ENCODE measurements around the gene TEAD2. TPM values are rescaled to one million over a fixed set of nuclear protein-coding genes. Genes with fewer than 3 reads are reported as not detected.

TEAD2 gene
- total and polyA plus RNA-seq, 9 of the 15 experiments (the other 6 are each of a cell fraction or from before 2014, with no cell fraction given) = 1.6 to 27.0 (median 13.9) TPM

GRCh38 chr19:49393881-49394280 is 31.7 kb upstream of the TEAD2 start:
- CTCF ChIA-PET (ENCODE audit: low intra/inter-chr PET ratio) = interaction anchor here (0.7 to 4.4 kb wide), 2 partner anchors 50 to 57 kb away, joined by 3 to 59 read pairs; no protein-coding TSS in a partner anchor
- in situ Hi-C loops (cut with MboI) = loop anchor here (5.0 kb wide), 1 partner anchor 43 kb away; no protein-coding TSS in a partner anchor
- DNase-seq (ENCODE audit: extremely low read depth in 1 of 4, low spot score in 3 of 4) (peak in 1 of 4 experiments; percentile 5), ATAC-seq (no peak), FAIRE-seq (no peak)
- Histone ChIP-seq H2AFZ (ENCODE audit: low read depth, low read length) (no peak overlapping the region), H3K27ac (ENCODE audit: extremely low read depth, low read depth, low read length) (no peak overlapping the region), H3K9ac (ENCODE audit: insufficient read depth in 1 of 2, low read depth in 2 of 2, low read length in 2 of 2) (no peak overlapping the region), H3K9me3 (replicated peaks; ENCODE audit: control insufficient read depth, insufficient read depth, low read depth, low read length) (no peaks in the 10 kb centered on the region), H3K79me2 (ENCODE audit: control insufficient read depth, insufficient read depth, low read length) (no peaks in the 10 kb centered on the region), H3K27me3 (ENCODE audit: control insufficient read depth in 2 of 2, insufficient read depth in 2 of 2, low read length in 2 of 2) (no peaks in the 10 kb centered on the region), H3K9me1 (ENCODE audit: control insufficient read depth, insufficient read depth, low read length) (no peaks in the 10 kb centered on the region), H4K20me1 (replicated peaks; ENCODE audit: control insufficient read depth, insufficient read depth, low read length) (no peaks in the 10 kb centered on the region), H3K4me2 (ENCODE audit: insufficient read depth, low read length) (no peak overlapping the region), H3K36me3 (ENCODE audit: control insufficient read depth, insufficient read depth, low read length) (no peaks in the 10 kb centered on the region), H3K4me1 (replicated peaks in 1 of 2; ENCODE audit: control insufficient read depth in 2 of 2, insufficient read depth in 2 of 2, low read length in 2 of 2) (peaks cover 7 to 44% of the 10 kb centered on the region in 2 experiments; a peak in 4 of 5 replicates), H3K4me3 (no peak overlapping the region)
- BruUV-seq (replicated peaks) = no TSS peak
- 34% methylated on average over 5 of the region's 5 CpGs for WGBS (ENCODE audit: insufficient coverage, low coverage, missing lambda C conversion rate)
- POLR2A ChIA-PET = interaction anchor here (0.5 to 1.2 kb wide), 3 partner anchors 10 to 74 kb away, joined by 3 read pairs; no protein-coding TSS in a partner anchor
- TF ChIP-seq GABPB2 (CRISPR knock-in tag; conservative IDR thresholded peaks at IDR 0.05) (no peak), CHCHD3 (CRISPR knock-in tag; IDR thresholded peaks at IDR 0.05) (no peak), ZEB2 (IDR thresholded peaks at IDR 0.05) (no peak), ZNF146 (CRISPR knock-in tag; IDR thresholded peaks at IDR 0.05; ENCODE audit: unreplicated experiment) (no peak)
- intact Hi-C loops (cut with micrococcal nuclease) = loop anchor here (2.0 kb wide), 1 partner anchor 37 kb away; no protein-coding TSS in a partner anchor

Data from K562 (cell line).